Measurements from ENCODE around the gene PSMB8.
A peak's percentile ranks its signal among the peaks of the same experiment; 100 is the strongest.

Gene PSMB8

DNA sequence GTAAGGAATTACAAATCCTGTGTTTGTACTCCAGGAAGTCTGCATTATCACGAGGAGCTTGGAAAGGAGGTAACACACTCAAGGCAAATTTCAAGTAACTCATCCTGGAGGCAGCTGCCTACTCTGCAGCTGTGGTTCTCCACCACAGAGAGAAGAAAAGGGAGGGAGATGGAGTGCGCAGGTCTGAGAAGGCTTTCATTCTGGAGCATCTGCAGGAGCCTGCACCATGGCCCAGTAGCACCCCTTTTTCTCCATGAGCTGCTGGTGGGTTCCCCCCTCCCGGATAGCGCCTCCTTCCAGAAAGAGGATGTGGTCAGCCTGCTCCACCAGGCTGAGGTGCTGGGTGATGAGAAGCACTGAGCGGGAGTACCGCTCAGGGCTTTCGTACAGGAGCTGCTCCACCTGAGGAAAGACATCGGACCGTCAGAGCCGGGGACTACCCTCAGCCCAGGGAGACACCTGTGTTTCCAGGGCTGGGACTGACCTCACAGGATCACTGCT lies 1.6 kb upstream of the PSMB8 start:
- Histone ChIP-seq H3K36me3 (ENCODE audit: control insufficient read depth, low read length) (peaks cover 64% of the 10 kb centered on the region), H4K20me1 (ENCODE audit: control insufficient read depth, insufficient read depth, low read depth, low read length) (no peaks in the 10 kb centered on the region), H3K27me3 (ENCODE audit: control insufficient read depth, low read length) (no peaks in the 10 kb centered on the region), H3K9me2 (replicated peaks; ENCODE audit: control insufficient read depth, low read length) (no peaks in the 10 kb centered on the region), H3F3A (ENCODE audit: control insufficient read depth, insufficient read depth) (peaks cover 9% of the 10 kb centered on the region), H3K79me2 (ENCODE audit: control insufficient read depth, low read length) (peaks cover 19% of the 10 kb centered on the region), H3K27ac (ENCODE audit: low read depth, low read length) (peak overlapping the region; percentile 92), H3K4me2 (ENCODE audit: low read length) (peak overlapping the region; percentile 100), H3K4me1 (ENCODE audit: control insufficient read depth, low read length) (peaks cover 35% of the 10 kb centered on the region), H3K9me3 (ENCODE audit: control insufficient read depth, insufficient read depth, low read length) (no peaks in the 10 kb centered on the region), H3K4me3 (ENCODE audit: low read length) (peak overlapping the region; percentile 93)
- TF ChIP-seq EZH2phosphoT487 (IDR thresholded peaks at IDR 0.05; ENCODE audit: borderline replicate concordance, low read length): no peak
- TF ChIP-seq, protein P1, sequence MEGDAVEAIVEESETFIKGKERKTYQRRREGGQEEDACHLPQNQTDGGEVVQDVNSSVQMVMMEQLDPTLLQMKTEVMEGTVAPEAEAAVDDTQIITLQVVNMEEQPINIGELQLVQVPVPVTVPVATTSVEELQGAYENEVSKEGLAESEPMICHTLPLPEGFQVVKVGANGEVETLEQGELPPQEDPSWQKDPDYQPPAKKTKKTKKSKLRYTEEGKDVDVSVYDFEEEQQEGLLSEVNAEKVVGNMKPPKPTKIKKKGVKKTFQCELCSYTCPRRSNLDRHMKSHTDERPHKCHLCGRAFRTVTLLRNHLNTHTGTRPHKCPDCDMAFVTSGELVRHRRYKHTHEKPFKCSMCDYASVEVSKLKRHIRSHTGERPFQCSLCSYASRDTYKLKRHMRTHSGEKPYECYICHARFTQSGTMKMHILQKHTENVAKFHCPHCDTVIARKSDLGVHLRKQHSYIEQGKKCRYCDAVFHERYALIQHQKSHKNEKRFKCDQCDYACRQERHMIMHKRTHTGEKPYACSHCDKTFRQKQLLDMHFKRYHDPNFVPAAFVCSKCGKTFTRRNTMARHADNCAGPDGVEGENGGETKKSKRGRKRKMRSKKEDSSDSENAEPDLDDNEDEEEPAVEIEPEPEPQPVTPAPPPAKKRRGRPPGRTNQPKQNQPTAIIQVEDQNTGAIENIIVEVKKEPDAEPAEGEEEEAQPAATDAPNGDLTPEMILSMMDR (IDR thresholded peaks at IDR 0.05; ENCODE audit: low read depth, low read length, poor library complexity, severe bottlenecking): peak; percentile 9

DNA sequence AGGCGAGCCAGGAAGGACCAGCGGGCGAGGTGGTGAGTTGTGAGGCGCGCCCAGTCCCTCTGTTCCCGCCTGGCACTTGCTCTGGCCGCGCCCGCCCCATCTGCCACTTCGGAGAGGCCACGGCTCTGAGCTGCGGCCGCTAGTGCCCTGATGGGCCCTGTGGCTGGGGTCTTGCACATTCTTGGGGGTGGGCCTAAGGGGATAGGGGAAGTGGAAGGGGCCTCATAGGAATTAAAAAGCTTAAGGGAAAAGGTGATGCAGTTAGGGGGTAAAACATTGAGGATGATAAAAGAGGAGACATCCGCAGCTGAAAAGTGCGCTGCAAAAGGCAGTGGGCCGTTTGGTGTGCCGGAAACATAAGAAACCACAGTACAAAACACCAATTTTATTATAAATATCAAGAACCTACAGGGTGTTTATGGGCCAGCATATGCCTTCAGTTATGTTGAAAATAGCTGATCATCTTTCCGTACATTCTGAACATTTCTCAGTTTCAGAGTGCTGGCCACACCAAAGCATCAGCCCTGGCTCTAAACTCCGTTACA lies 1.1 kb upstream of the PSMB8 start:
- no peaks in the 10 kb centered on the region for H3K27me3 ChIP-seq (ENCODE audit: control insufficient read depth, low read length)
- H3K79me2 ChIP-seq (ENCODE audit: control insufficient read depth, low read length): peaks cover 19% of the 10 kb centered on the region
- peak overlapping the region; percentile 92 for H3K27ac ChIP-seq (ENCODE audit: low read depth, low read length)

GRCh38 chr6:32843331-32843978 lies 392 bp downstream of the PSMB8 start:
- Histone ChIP-seq H3K27me3 (ENCODE audit: control insufficient read depth, low read length) (no peaks in the 10 kb centered on the region), H3F3A (ENCODE audit: control insufficient read depth, insufficient read depth) (peaks cover 9% of the 10 kb centered on the region), H3K27ac (ENCODE audit: low read depth, low read length) (peak overlapping the region; percentile 92), H3K79me2 (ENCODE audit: control insufficient read depth, low read length) (peaks cover 19% of the 10 kb centered on the region), H3K36me3 (ENCODE audit: control insufficient read depth, low read length) (peaks cover 62% of the 10 kb centered on the region), H4K20me1 (ENCODE audit: control insufficient read depth, insufficient read depth, low read depth, low read length) (no peaks in the 10 kb centered on the region), H3K4me1 (ENCODE audit: control insufficient read depth, low read length) (peaks cover 39% of the 10 kb centered on the region), H3K9me3 (ENCODE audit: control insufficient read depth, insufficient read depth, low read length) (no peaks in the 10 kb centered on the region), H3K4me2 (ENCODE audit: low read length) (peak overlapping the region; percentile 100), H3K9me2 (replicated peaks; ENCODE audit: control insufficient read depth, low read length) (no peaks in the 10 kb centered on the region), H3K4me3 (ENCODE audit: low read length) (peak overlapping the region; percentile 93)
- no peak for TF ChIP-seq EZH2phosphoT487 (IDR thresholded peaks at IDR 0.05; ENCODE audit: borderline replicate concordance, low read length)
- TF ChIP-seq, protein P1 (IDR thresholded peaks at IDR 0.05; ENCODE audit: low read depth, low read length, poor library complexity, severe bottlenecking): no peak

More for the DNA sequence above, 1.1 kb upstream of the PSMB8 start:
- H3K9me3 ChIP-seq (ENCODE audit: control insufficient read depth, insufficient read depth, low read length): no peaks in the 10 kb centered on the region
- no peaks in the 10 kb centered on the region for H3K9me2 ChIP-seq (replicated peaks; ENCODE audit: control insufficient read depth, low read length)
- peaks cover 66% of the 10 kb centered on the region for H3K36me3 ChIP-seq (ENCODE audit: control insufficient read depth, low read length)
- H3K4me2 ChIP-seq (ENCODE audit: low read length): peak overlapping the region; percentile 100
- peak overlapping the region; percentile 93 for H3K4me3 ChIP-seq (ENCODE audit: low read length)
- peaks cover 35% of the 10 kb centered on the region for H3K4me1 ChIP-seq (ENCODE audit: control insufficient read depth, low read length)
- peaks cover 9% of the 10 kb centered on the region for H3F3A ChIP-seq (ENCODE audit: control insufficient read depth, insufficient read depth)
- TF ChIP-seq, protein P1 (IDR thresholded peaks at IDR 0.05; ENCODE audit: low read depth, low read length, poor library complexity, severe bottlenecking): no peak
- no peak for TF ChIP-seq EZH2phosphoT487 (IDR thresholded peaks at IDR 0.05; ENCODE audit: borderline replicate concordance, low read length)
- H4K20me1 ChIP-seq (ENCODE audit: control insufficient read depth, insufficient read depth, low read depth, low read length): no peaks in the 10 kb centered on the region

Data from DOHH2 (cell line).